H1 (cell line): ENCODE results near the gene DNER. TPM values are rescaled to one million over a fixed set of nuclear protein-coding genes. Genes with fewer than 3 reads are reported as not detected.

Experiments used
- CTCF ChIA-PET: fragments of 300-600 bp; sonication (Branson Sonifier 250); formaldehyde crosslinking; loops from one replicate; lab custom pipeline; 2021; ENCODE audit not compliant: partially characterized antibody; lab: Charles Lee
- POLR2A ChIA-PET: fragments of 300-600 bp; sonication (Branson Sonifier 250); formaldehyde crosslinking; loops from one replicate; lab custom pipeline; 2021; ENCODE audit warnings: inconsistent platforms; ENCODE audit not compliant: partially characterized antibody; lab: Charles Lee
- DNase-seq, 2 experiments: peaks; one replicate each; pipeline versions ENCODE4 v3.0.0 to v3.0.0-alpha.2; 2010 to 2022; ENCODE audit warnings: low spot score in 2 of 2, low read depth in 1 of 2, mixed read lengths in 1 of 2
- FAIRE-seq: peaks from 2 replicates; lab custom pipeline; 2011; peaks lifted over from hg19 to GRCh38; lab: Jason Lieb, UNC
- H2AFZ ChIP-seq: 2 replicates; pipeline ENCODE4 v1.8.1; 2012; ENCODE audit warnings: low read length, inconsistent platforms
- H2AK5ac ChIP-seq: 2 replicates; pipeline ENCODE4 v1.6.1; 2013; ENCODE audit warnings: low read depth, low read length
- H2BK120ac ChIP-seq: replicated peaks from 2 replicates; pipeline ENCODE3; 2013; ENCODE audit warnings: low read depth, low read length, inconsistent platforms
- H2BK12ac ChIP-seq: 2 replicates; pipeline ENCODE4 v1.6.1; 2013; ENCODE audit warnings: low read depth, low read length
- H2BK15ac ChIP-seq: 2 replicates; pipeline ENCODE4 v1.6.1; 2013; ENCODE audit warnings: low read length
- H2BK20ac ChIP-seq: 2 replicates; pipeline ENCODE4 v1.6.1; 2013; ENCODE audit warnings: low read length
- H2BK5ac ChIP-seq: 2 replicates; pipeline ENCODE4 v1.6.1; 2013; ENCODE audit warnings: low read depth, low read length
- H3K14ac ChIP-seq: 2 replicates; pipeline ENCODE4 v1.6.1; 2013; ENCODE audit warnings: inconsistent platforms; ENCODE audit not compliant: insufficient read length
- H3K18ac ChIP-seq: 2 replicates; pipeline ENCODE4 v1.6.1; 2013; ENCODE audit warnings: low read length; ENCODE audit errors: extremely low read depth
- H3K23ac ChIP-seq: 2 replicates; pipeline ENCODE4 v1.6.1; 2013; ENCODE audit warnings: inconsistent platforms; ENCODE audit not compliant: insufficient read length
- H3K23me2 ChIP-seq: 2 replicates; pipeline ENCODE4 v1.6.1; 2013; ENCODE audit warnings: low read depth, low read length
- H3K27ac ChIP-seq: 2 replicates; pipeline ENCODE4 v1.6.1; 2011; ENCODE audit warnings: low read depth, low read length, inconsistent platforms
- H3K27me3 ChIP-seq, 4 experiments: replicated peaks in 1 of 4; 1 replicate in 1 of 4; 2 replicates in 3 of 4; pipeline versions ENCODE4 v1.6.1 to v1.8.1; 2011 to 2013; ENCODE audit warnings: low read length in 3 of 4, mild to moderate bottlenecking in 3 of 4, inconsistent platforms in 2 of 4, mixed read lengths in 2 of 4, moderate library complexity in 1 of 4; ENCODE audit not compliant: control insufficient read depth in 3 of 4, insufficient read depth in 3 of 4; ENCODE audit errors: extremely low read depth in 1 of 4
- H3K36me3 ChIP-seq, 4 experiments: 2 replicates each; pipeline versions ENCODE4 v1.6.1 to v1.8.1; 2011 to 2013; ENCODE audit warnings: mild to moderate bottlenecking in 4 of 4, low read length in 3 of 4, moderate library complexity in 2 of 4, control low read depth in 1 of 4, inconsistent platforms in 1 of 4; ENCODE audit not compliant: insufficient read depth in 4 of 4, control insufficient read depth in 2 of 4
- H3K4ac ChIP-seq: replicated peaks from 2 replicates; pipeline ENCODE3; 2013; ENCODE audit warnings: low read length, low read depth, mixed read lengths, inconsistent platforms; ENCODE audit not compliant: insufficient read length
- H3K4me1 ChIP-seq, 4 experiments: replicated peaks in 1 of 4; 1 replicate in 1 of 4; 2 replicates in 3 of 4; pipeline versions ENCODE4 v1.6.1 to v1.8.1; 2011 to 2013; ENCODE audit warnings: low read length in 3 of 4, inconsistent platforms in 2 of 4, mixed read lengths in 1 of 4; ENCODE audit not compliant: insufficient read depth in 4 of 4, control insufficient read depth in 3 of 4
- H3K4me2 ChIP-seq, 2 experiments: 2 replicates each; pipeline versions ENCODE4 v1.6.1 to v1.8.1; 2011 to 2013; ENCODE audit warnings: low read depth in 2 of 2, low read length in 2 of 2, control low read depth in 1 of 2, inconsistent platforms in 1 of 2, mild to moderate bottlenecking in 1 of 2; ENCODE audit not compliant: insufficient read depth in 1 of 2
- H3K4me3 ChIP-seq, 4 experiments: fragments of 200-600, 300-600 bp in 1 of 4; sonication (generic), shearing (Covaris generic), sonication (Bioruptor Twin) in 1 of 4; 2 replicates each; pipeline versions ENCODE4 v1.5.1 to v1.8.1; 2011 to 2016; ENCODE audit warnings: low read length in 4 of 4, low read depth in 3 of 4, control low read depth in 2 of 4, inconsistent platforms in 2 of 4, mild to moderate bottlenecking in 2 of 4, mixed read lengths in 1 of 4, moderate library complexity in 1 of 4; ENCODE audit not compliant: insufficient read depth in 2 of 4; ENCODE audit errors: extremely low read depth in 1 of 4
- H3K56ac ChIP-seq: replicated peaks from 2 replicates; pipeline ENCODE3; 2013; ENCODE audit warnings: low read depth, mild to moderate bottlenecking, mixed read lengths, low read length, inconsistent platforms; ENCODE audit not compliant: insufficient read length
- H3K79me1 ChIP-seq: 2 replicates; pipeline ENCODE4 v1.6.1; 2013; ENCODE audit warnings: low read depth, low read length, control low read depth
- H3K79me2 ChIP-seq, 2 experiments: 2 replicates each; pipeline versions ENCODE4 v1.6.1 to v1.8.1; 2012 to 2013; ENCODE audit warnings: low read length in 2 of 2, mild to moderate bottlenecking in 2 of 2, inconsistent platforms in 1 of 2; ENCODE audit not compliant: insufficient read depth in 2 of 2, control insufficient read depth in 1 of 2
- H3K9ac ChIP-seq, 4 experiments: replicated peaks in 1 of 4; 1 replicate in 1 of 4; 2 replicates in 3 of 4; pipeline versions ENCODE4 v1.6.1 to v1.8.1; 2011 to 2013; ENCODE audit warnings: low read depth in 3 of 4, low read length in 3 of 4, control low read depth in 2 of 4, mild to moderate bottlenecking in 2 of 4, moderate library complexity in 2 of 4, inconsistent platforms in 1 of 4; ENCODE audit errors: extremely low read depth in 1 of 4
- H3K9me3 ChIP-seq, 2 experiments: 2 replicates each; pipeline versions ENCODE4 v1.6.1 to v1.8.1; 2012 to 2013; ENCODE audit warnings: mild to moderate bottlenecking in 2 of 2, moderate library complexity in 2 of 2, control low read depth in 1 of 2, inconsistent platforms in 1 of 2, low read depth in 1 of 2, low read length in 1 of 2, mixed read lengths in 1 of 2; ENCODE audit not compliant: insufficient read depth in 2 of 2
- H4K20me1 ChIP-seq, 2 experiments: replicated peaks in 1 of 2; 2 replicates each; pipeline versions ENCODE3 to v1.8.1; 2011 to 2013; ENCODE audit warnings: inconsistent platforms in 2 of 2, low read length in 2 of 2, mild to moderate bottlenecking in 1 of 2; ENCODE audit not compliant: insufficient read depth in 2 of 2, control insufficient read depth in 1 of 2
- H4K5ac ChIP-seq: 2 replicates; pipeline ENCODE4 v1.6.1; 2013; ENCODE audit warnings: low read length, low read depth, mixed read lengths, inconsistent platforms; ENCODE audit not compliant: insufficient read length
- H4K8ac ChIP-seq: 2 replicates; pipeline ENCODE4 v1.8.0; 2013; ENCODE audit warnings: mild to moderate bottlenecking, moderate library complexity, low read length, inconsistent platforms; ENCODE audit not compliant: insufficient read depth; ENCODE audit errors: extremely low read depth
- H4K91ac ChIP-seq: replicated peaks from 2 replicates; pipeline ENCODE3; 2013; ENCODE audit warnings: low read length, mixed read lengths, inconsistent platforms; ENCODE audit not compliant: insufficient read length
- BCL11A ChIP-seq, 2 experiments: IDR thresholded peaks; one replicate each; pipeline ENCODE4 v1.6.1; 2011; ENCODE audit warnings: low read depth in 2 of 2, low read length in 2 of 2, mild to moderate bottlenecking in 2 of 2
- CBX5 ChIP-seq: fragments of 300-800, 300-1000 bp; sonication (generic); IDR thresholded peaks from 2 replicates; pipeline ENCODE4 v1.7.1; 2016; ENCODE audit warnings: antibody characterized with exemption, low read length, low read depth
- CTBP2 ChIP-seq: IDR thresholded peaks from 2 replicates; pipeline ENCODE4 v1.7.0; 2011; ENCODE audit warnings: borderline replicate concordance, mild to moderate bottlenecking, moderate library complexity, mixed read lengths, low read length; ENCODE audit not compliant: insufficient read depth, insufficient read length
- GABPA ChIP-seq: IDR thresholded peaks from 2 replicates; pipeline ENCODE4 v1.6.1; 2011; ENCODE audit warnings: mild to moderate bottlenecking, low read length, moderate library complexity, borderline replicate concordance; ENCODE audit not compliant: insufficient read depth
- HDAC6 ChIP-seq: IDR thresholded peaks from one replicate; pipeline ENCODE4 v1.7.1; 2012; ENCODE audit warnings: low read depth, mild to moderate bottlenecking, inconsistent platforms, low read length, moderate library complexity
- PHF8 ChIP-seq: fragments of 200-600 bp; sonication (generic); conservative IDR thresholded peaks from 2 replicates; pipeline ENCODE4 v1.7.1; 2012; ENCODE audit warnings: low read depth, mild to moderate bottlenecking, inconsistent platforms, low read length, moderate library complexity
- POLR2AphosphoS5 ChIP-seq: IDR thresholded peaks from 2 replicates; pipeline ENCODE4 v1.6.1; 2011; ENCODE audit warnings: low read depth, low read length
- SAP30 ChIP-seq: fragments of 300-600 bp; sonication (generic); IDR thresholded peaks from 2 replicates; pipeline ENCODE4 v1.7.1; 2012; ENCODE audit warnings: low read length, moderate library complexity, mild to moderate bottlenecking, inconsistent platforms; ENCODE audit not compliant: insufficient read depth, insufficient replicate concordance
- TCF12 ChIP-seq: IDR thresholded peaks from 2 replicates; pipeline ENCODE4 v1.6.1; 2011; ENCODE audit warnings: low read depth, mild to moderate bottlenecking, low read length
- YY1 ChIP-seq: IDR thresholded peaks from 2 replicates; pipeline ENCODE4 v1.6.1; 2011; ENCODE audit warnings: low read depth, mild to moderate bottlenecking, low read length
- ZNF274 ChIP-seq: IDR thresholded peaks from 2 replicates; pipeline ENCODE4 v1.7.0; 2012; ENCODE audit warnings: low read length, borderline replicate concordance; ENCODE audit errors: extremely low read depth
- WGBS, 2 experiments: shearing (Covaris generic) in 1 of 2; methylation state at CpG; one replicate each; pipeline versions ENCODE4 v1.1.6 to v1.1.7; 2013 to 2015; ENCODE audit warnings: low lambda C conversion rate in 2 of 2, mixed read lengths in 2 of 2, inconsistent platforms in 1 of 2, low coverage in 1 of 2, missing lambda C conversion rate in 1 of 2; ENCODE audit not compliant: insufficient replicate concordance in 2 of 2, insufficient coverage in 1 of 2, insufficient read length in 1 of 2; ENCODE audit errors: extremely low coverage in 1 of 2, missing lambda C conversion rate in 1 of 2; 5-methylcytosine and 5-hydroxymethylcytosine counted together
- polyA plus RNA-seq, 7 experiments: library from polyadenylated mRNA; depleted of rRNA in 3 of 7; stranded (reverse) in 5 of 7; unstranded in 2 of 7; fragments of >200 nt in 5 of 7; fragments of 200-250 nt in 2 of 7; gene quantifications; 1 replicate in 5 of 7; 2 replicates in 1 of 7; 4 replicates in 1 of 7; pipeline versions ENCODE4 v1.2.1 to v1.2.3, GENCODE V29; 2011 to 2013; ENCODE audit warnings: missing spikeins in 2 of 7, mixed read lengths in 2 of 7
- total RNA-seq: library from RNA; stranded (reverse); fragmentation: NEBNext Ultra II Directional; extraction: Animal tissue kit (Norgen Biotek cat#: 25700); gene quantifications from 2 replicates; pipeline ENCODE4 v1.2.1, GENCODE V29; 2021

Gene DNER
- total and polyA plus RNA-seq, 2 of the 8 experiments (the other 6 are each of a cell fraction or from before 2014, with no cell fraction given) = 6.8 to 16.3 TPM

DNA sequence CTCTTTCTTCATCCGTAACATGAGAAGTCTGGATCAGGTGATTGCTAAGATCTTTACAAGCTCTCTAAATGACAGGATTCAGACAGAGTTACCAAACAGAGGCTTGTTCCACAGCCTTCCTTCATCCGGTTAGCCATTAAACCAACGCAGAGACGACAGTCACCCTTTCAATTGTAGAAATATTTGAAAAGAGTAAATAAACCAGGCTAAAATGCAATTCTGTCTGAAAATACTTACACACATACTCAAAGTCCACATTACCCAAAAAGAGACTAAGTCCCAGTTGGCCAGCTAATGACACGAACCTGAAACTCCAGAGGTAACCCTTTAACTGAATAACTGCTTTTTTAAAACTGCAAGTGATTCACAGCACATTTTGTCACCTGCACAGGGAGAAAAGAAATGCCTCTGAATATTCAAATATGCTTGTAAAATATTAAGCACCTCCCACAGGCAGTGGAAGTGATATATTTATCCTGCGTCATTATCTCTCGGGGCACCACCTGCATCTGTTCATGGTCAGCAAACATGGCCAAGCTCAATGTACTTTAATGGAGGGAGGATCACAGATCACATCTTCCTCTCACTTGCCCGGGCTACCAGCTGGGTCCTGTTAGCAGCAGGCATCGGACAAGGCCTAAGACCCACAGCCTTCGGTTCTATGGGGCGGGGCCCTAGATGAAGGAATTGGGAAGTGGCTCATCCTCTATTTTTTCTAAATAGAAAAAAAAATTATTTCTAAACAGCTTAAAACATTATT, 38.8 kb upstream of the DNER start:
- no peak overlapping the region for H3K4ac ChIP-seq
- no peak overlapping the region for H3K4me2 ChIP-seq
- no peak overlapping the region for H3K56ac ChIP-seq
- DNase-seq (no peak), FAIRE-seq (no peak)
- H3K14ac ChIP-seq = no peak overlapping the region
- H4K91ac ChIP-seq = no peak overlapping the region
- no peaks in the 10 kb centered on the region for H4K20me1 ChIP-seq
- H2BK120ac ChIP-seq = no peak overlapping the region
- H3K36me3 ChIP-seq = no peaks in the 10 kb centered on the region
- no peak overlapping the region for H2BK12ac ChIP-seq
- H3K79me2 ChIP-seq = no peaks in the 10 kb centered on the region
- 89% methylated on average over 11 of the region's 11 CpGs; no CpG with 5 or more reads in 1 of the 2 experiments for WGBS, 2 experiments
- H2BK15ac ChIP-seq = no peak overlapping the region
- H2AFZ ChIP-seq = no peak overlapping the region
- H3K27ac ChIP-seq = no peak overlapping the region
- H3K4me3 ChIP-seq = no peak overlapping the region
- H4K5ac ChIP-seq = no peak overlapping the region
- H3K9me3 ChIP-seq = no peaks in the 10 kb centered on the region
- no peak overlapping the region for H2AK5ac ChIP-seq
- H2BK20ac ChIP-seq = no peak overlapping the region
- ChIA-PET POLR2A (interaction anchor here (0.6 kb wide), 1 partner anchor 561 kb away, joined by 3 read pairs; no protein-coding TSS in a partner anchor), CTCF (interaction anchor here (0.9 to 1.8 kb wide), 2 partner anchors 30 to 48 kb away, joined by 3 to 8 read pairs; no protein-coding TSS in a partner anchor)
- H3K23me2 ChIP-seq = no peaks in the 10 kb centered on the region
- no peak overlapping the region; the same call in 1 of the 2 replicates for H3K18ac ChIP-seq
- H3K9ac ChIP-seq = no peak overlapping the region
- H3K27me3 ChIP-seq = no peaks in the 10 kb centered on the region
- H3K79me1 ChIP-seq = no peaks in the 10 kb centered on the region
- H3K4me1 ChIP-seq = peaks cover 0 to 4% (median 0%) of the 10 kb centered on the region in 4 experiments; a peak in 3 of 7 replicates
- no peak for TF ChIP-seq YY1
- TF ChIP-seq ZNF274 = no peak
- TF ChIP-seq SAP30 = no peak
- TF ChIP-seq BCL11A (IDR thresholded peaks at IDR 0.05; ENCODE audit: low read depth in 2 of 2, low read length in 2 of 2) = no peak
- no peak for TF ChIP-seq GABPA
- no peak for TF ChIP-seq POLR2AphosphoS5
- TF ChIP-seq CTBP2 = no peak
- no peak for TF ChIP-seq PHF8
- TF ChIP-seq HDAC6 = no peak
- TF ChIP-seq CBX5 = no peak
- no peak for TF ChIP-seq TCF12
- no peak overlapping the region for H3K23ac ChIP-seq
- H4K8ac ChIP-seq = no peak overlapping the region
- no peak overlapping the region for H2BK5ac ChIP-seq
